OCI-LY3 (cell line): ENCODE results near the gene EOLA1.

Experiments
- CTCF ChIP-seq: fragments of 200-600, 300-600 bp; sonication (generic); IDR thresholded peaks from 2 replicates; pipeline ENCODE4 v1.5.1; 2014; ENCODE audit warnings: antibody characterized with exemption, low read length, low read depth
- EZH2phosphoT487 ChIP-seq: fragments of 200-600 bp; shearing (Covaris generic); IDR thresholded peaks from 2 replicates; pipeline ENCODE4 v1.6.1; 2018; ENCODE audit warnings: antibody characterized with exemption, mixed run types, low read depth

GRCh38 chrX:149527705-149528104 lies 13.1 kb upstream of the EOLA1 start:
- TF ChIP-seq CTCF (peak; percentile 52), EZH2phosphoT487 (no peak)
